ENCODE data around the gene AXDND1. TPM values are rescaled to one million over a fixed set of nuclear protein-coding genes. Genes with fewer than 3 reads are reported as not detected.

The AXDND1 gene
- total and polyA plus RNA-seq, 2 experiments from 2014 or later: not detected

- no peak overlapping the region for H3K27ac Mint-ChIP-seq
- H2AFZ ChIP-seq: no peak overlapping the region
Observed at GRCh38 chr1:179547021-179547535, 181.3 kb downstream of the AXDND1 start.

More at GRCh38 chr1:179547021-179547535, 181.3 kb downstream of the AXDND1 start:
- TF ChIP-seq CREB1 (CRISPR knock-in tag; IDR thresholded peaks at IDR 0.05; ENCODE audit: low read depth) (no peak), ZNF114 (CRISPR knock-in tag; IDR thresholded peaks at IDR 0.05) (no peak), EZH2 (IDR thresholded peaks at IDR 0.05; ENCODE audit: low read depth, unreplicated experiment) (no peak), JUNB (IDR thresholded peaks at IDR 0.05; ENCODE audit: unreplicated experiment) (no peak), STAT1 (IDR thresholded peaks at IDR 0.05; ENCODE audit: unreplicated experiment) (no peak), ETS1 (IDR thresholded peaks at IDR 0.05) (no peak), REST (IDR thresholded peaks at IDR 0.05; ENCODE audit: unreplicated experiment) (no peak), NANOG (IDR thresholded peaks at IDR 0.05; ENCODE audit: borderline replicate concordance) (no peak), ZNF462 (CRISPR knock-in tag; IDR thresholded peaks at IDR 0.05) (no peak), EZH2phosphoT487 (IDR thresholded peaks at IDR 0.05; ENCODE audit: unreplicated experiment) (no peak), ZNF331 (CRISPR knock-in tag; IDR thresholded peaks at IDR 0.05; ENCODE audit: low read depth) (no peak), POLR2AphosphoS5 (IDR thresholded peaks at IDR 0.05; ENCODE audit: low read depth) (no peak)
- TF ChIP-seq, protein P1, sequence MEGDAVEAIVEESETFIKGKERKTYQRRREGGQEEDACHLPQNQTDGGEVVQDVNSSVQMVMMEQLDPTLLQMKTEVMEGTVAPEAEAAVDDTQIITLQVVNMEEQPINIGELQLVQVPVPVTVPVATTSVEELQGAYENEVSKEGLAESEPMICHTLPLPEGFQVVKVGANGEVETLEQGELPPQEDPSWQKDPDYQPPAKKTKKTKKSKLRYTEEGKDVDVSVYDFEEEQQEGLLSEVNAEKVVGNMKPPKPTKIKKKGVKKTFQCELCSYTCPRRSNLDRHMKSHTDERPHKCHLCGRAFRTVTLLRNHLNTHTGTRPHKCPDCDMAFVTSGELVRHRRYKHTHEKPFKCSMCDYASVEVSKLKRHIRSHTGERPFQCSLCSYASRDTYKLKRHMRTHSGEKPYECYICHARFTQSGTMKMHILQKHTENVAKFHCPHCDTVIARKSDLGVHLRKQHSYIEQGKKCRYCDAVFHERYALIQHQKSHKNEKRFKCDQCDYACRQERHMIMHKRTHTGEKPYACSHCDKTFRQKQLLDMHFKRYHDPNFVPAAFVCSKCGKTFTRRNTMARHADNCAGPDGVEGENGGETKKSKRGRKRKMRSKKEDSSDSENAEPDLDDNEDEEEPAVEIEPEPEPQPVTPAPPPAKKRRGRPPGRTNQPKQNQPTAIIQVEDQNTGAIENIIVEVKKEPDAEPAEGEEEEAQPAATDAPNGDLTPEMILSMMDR (conservative IDR thresholded peaks at IDR 0.05; ENCODE audit: low read depth in 2 of 2): no peak
- Mint-ChIP-seq H3K9me3 (peaks cover 3% of the 10 kb centered on the region), H3K27me3 (ENCODE audit: insufficient read depth, low read depth, poor library complexity) (peaks cover 3% of the 10 kb centered on the region), H3K4me1 (peaks cover 6% of the 10 kb centered on the region; the same call in 2 of the 3 replicates), H3K4me3 (no peak overlapping the region), H3K36me3 (ENCODE audit: low read depth) (peaks cover 3% of the 10 kb centered on the region)
- Histone ChIP-seq H3F3A (replicated peaks; ENCODE audit: low read depth) (no peaks in the 10 kb centered on the region), H4K20me1 (replicated peaks; ENCODE audit: insufficient read depth) (no peaks in the 10 kb centered on the region), H3K27me3 (ENCODE audit: insufficient read depth) (no peaks in the 10 kb centered on the region), H3K79me2 (replicated peaks; ENCODE audit: insufficient read depth) (no peaks in the 10 kb centered on the region), H3K9me2 (ENCODE audit: insufficient read depth) (no peaks in the 10 kb centered on the region; the same call in 1 of the 2 replicates), H3K27ac (ENCODE audit: low read depth) (no peak overlapping the region), H3K4me1 (ENCODE audit: insufficient read depth) (no peaks in the 10 kb centered on the region), H3K36me3 (ENCODE audit: insufficient read depth) (no peaks in the 10 kb centered on the region), H3K4me2 (no peak overlapping the region), H3K4me3 (no peak overlapping the region)
- no peak for DNase-seq (ENCODE audit: low spot score)
- no peak for ATAC-seq

Data from GM23338 (cell line).